Caco-2 (cell line): ENCODE data around the gene PRSS53. TPM values are rescaled to one million over a fixed set of nuclear protein-coding genes. Genes with fewer than 3 reads are reported as not detected.

ENCODE experiments used
- BruUV-seq: library from RNA; stranded (reverse); fragments of 400-500 nt; replicated peaks from 2 replicates; lab custom pipeline; 2021; lab: Mats Ljungman, UMichigan
- CTCF ChIA-PET: fragments of 300-600 bp; sonication (Branson Sonifier 250); formaldehyde crosslinking; loops from one replicate; lab custom pipeline; 2022; ENCODE audit warnings: antibody characterized with exemption; lab: Charles Lee
- POLR2A ChIA-PET: fragments of 300-600 bp; sonication (Branson Sonifier 250); formaldehyde crosslinking; loops from one replicate; lab custom pipeline; 2022; ENCODE audit warnings: antibody characterized with exemption; lab: Charles Lee
- DNase-seq, 2 experiments: peaks; one replicate each; pipeline versions ENCODE4 v3.0.0 to v3.0.0-alpha.2; 2020 to 2022
- H3K27me3 ChIP-seq: replicated peaks from 2 replicates; pipeline ENCODE4 v1.6.0; 2011; ENCODE audit warnings: low read length; ENCODE audit not compliant: control insufficient read depth, insufficient read depth
- H3K36me3 ChIP-seq: 2 replicates; pipeline ENCODE4 v1.5.1; 2011; ENCODE audit warnings: low read length; ENCODE audit not compliant: control insufficient read depth, insufficient read depth
- H3K4me1 ChIP-seq: fragments of 250-450 bp; sonication (Bioruptor Pico); 2 replicates; pipeline ENCODE4 v1.5.1; 2020; ENCODE audit warnings: mild to moderate bottlenecking
- H3K4me3 ChIP-seq: 2 replicates; pipeline ENCODE4 v1.5.1; 2011; ENCODE audit warnings: low read depth, mild to moderate bottlenecking, control low read depth, low read length
- H3K9me3 ChIP-seq: fragments of 250-450 bp; sonication (Bioruptor Pico); 2 replicates; pipeline ENCODE4 v1.5.1; 2020; ENCODE audit warnings: mild to moderate bottlenecking, moderate library complexity
- H3K27ac Mint-ChIP-seq: one replicate; pipeline ENCODE4 v1.8.0; 2022; ENCODE audit warnings: mixed read lengths; ENCODE audit not compliant: unreplicated experiment
- H3K27me3 Mint-ChIP-seq: one replicate; pipeline ENCODE4 v1.8.0; 2022; ENCODE audit warnings: mixed read lengths; ENCODE audit not compliant: insufficient read depth, unreplicated experiment
- H3K36me3 Mint-ChIP-seq: one replicate; pipeline ENCODE4 v1.8.0; 2022; ENCODE audit warnings: mild to moderate bottlenecking, mixed read lengths; ENCODE audit not compliant: insufficient read depth, unreplicated experiment
- H3K4me1 Mint-ChIP-seq: one replicate; pipeline ENCODE4 v1.8.0; 2022; ENCODE audit warnings: low read depth, mixed read lengths; ENCODE audit not compliant: unreplicated experiment
- H3K4me3 Mint-ChIP-seq: one replicate; pipeline ENCODE4 v1.8.0; 2022; ENCODE audit warnings: mild to moderate bottlenecking, moderate library complexity, mixed read lengths; ENCODE audit not compliant: unreplicated experiment
- H3K9me3 Mint-ChIP-seq: one replicate; pipeline ENCODE4 v1.8.0; 2022; ENCODE audit warnings: mixed read lengths; ENCODE audit not compliant: unreplicated experiment
- intact Hi-C: fragments of 100-400 bp; cut with micrococcal nuclease; formaldehyde crosslinking; loops from one replicate; pipeline ENCODE4 v1.10.0; 2022; ENCODE audit not compliant: unreplicated experiment
- total RNA-seq: library from RNA; stranded (reverse); gene quantifications from 2 replicates; pipeline ENCODE4 v1.2.3, GENCODE V29; 2022
- TF ChIP-seq, protein P1 (sequence below), 2 experiments: fragments of 200-600 bp in 1 of 2; IDR thresholded peaks; 1 replicate in 1 of 2; 2 replicates in 1 of 2; pipeline versions ENCODE4 v1.5.1 to v1.8.0; 2011 to 2022; ENCODE audit warnings: antibody characterized with exemption in 1 of 2, control low read depth in 1 of 2, inconsistent platforms in 1 of 2, low read depth in 1 of 2, low read length in 1 of 2, mild to moderate bottlenecking in 1 of 2, moderate library complexity in 1 of 2; ENCODE audit not compliant: insufficient read depth in 1 of 2, severe bottlenecking in 1 of 2, unreplicated experiment in 1 of 2

PRSS53 gene
- total RNA-seq, 1 experiment from 2014 or later, result 1.8 TPM

DNA sequence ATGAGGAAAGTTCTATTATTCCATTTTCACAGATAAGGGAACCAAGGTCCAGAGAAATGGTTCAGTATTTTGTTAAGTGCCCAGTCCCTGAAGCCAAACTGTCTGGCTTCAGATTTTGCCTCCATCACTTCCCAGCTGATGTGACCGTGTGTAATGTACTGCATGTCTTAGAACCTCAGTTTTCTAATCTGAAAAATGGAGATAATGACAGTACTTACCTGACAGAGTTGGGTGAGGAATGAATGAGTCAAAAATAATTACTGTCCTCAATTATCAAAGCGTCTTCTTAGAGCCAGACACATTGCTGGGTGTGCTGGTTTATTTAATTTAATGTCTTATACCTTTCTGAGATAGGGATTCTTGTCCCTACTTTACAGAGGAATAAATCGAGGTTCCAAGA lies 21.4 kb downstream of the PRSS53 start:
- intact Hi-C loops, result no loop called here
- no peak for DNase-seq
- no peaks in the 10 kb centered on the region for H3K36me3 ChIP-seq
- H3K27me3 Mint-ChIP-seq, result no peaks in the 10 kb centered on the region
- H3K27ac Mint-ChIP-seq, result no peak overlapping the region
- H3K4me1 ChIP-seq, result peaks cover 8% of the 10 kb centered on the region; the same call in 1 of the 2 replicates
- no peaks in the 10 kb centered on the region for H3K9me3 Mint-ChIP-seq
- H3K9me3 ChIP-seq, result no peaks in the 10 kb centered on the region
- H3K36me3 Mint-ChIP-seq, result peaks cover 24% of the 10 kb centered on the region
- TF ChIP-seq, protein P1, sequence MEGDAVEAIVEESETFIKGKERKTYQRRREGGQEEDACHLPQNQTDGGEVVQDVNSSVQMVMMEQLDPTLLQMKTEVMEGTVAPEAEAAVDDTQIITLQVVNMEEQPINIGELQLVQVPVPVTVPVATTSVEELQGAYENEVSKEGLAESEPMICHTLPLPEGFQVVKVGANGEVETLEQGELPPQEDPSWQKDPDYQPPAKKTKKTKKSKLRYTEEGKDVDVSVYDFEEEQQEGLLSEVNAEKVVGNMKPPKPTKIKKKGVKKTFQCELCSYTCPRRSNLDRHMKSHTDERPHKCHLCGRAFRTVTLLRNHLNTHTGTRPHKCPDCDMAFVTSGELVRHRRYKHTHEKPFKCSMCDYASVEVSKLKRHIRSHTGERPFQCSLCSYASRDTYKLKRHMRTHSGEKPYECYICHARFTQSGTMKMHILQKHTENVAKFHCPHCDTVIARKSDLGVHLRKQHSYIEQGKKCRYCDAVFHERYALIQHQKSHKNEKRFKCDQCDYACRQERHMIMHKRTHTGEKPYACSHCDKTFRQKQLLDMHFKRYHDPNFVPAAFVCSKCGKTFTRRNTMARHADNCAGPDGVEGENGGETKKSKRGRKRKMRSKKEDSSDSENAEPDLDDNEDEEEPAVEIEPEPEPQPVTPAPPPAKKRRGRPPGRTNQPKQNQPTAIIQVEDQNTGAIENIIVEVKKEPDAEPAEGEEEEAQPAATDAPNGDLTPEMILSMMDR (IDR thresholded peaks at IDR 0.05; ENCODE audit: insufficient read depth in 1 of 2, low read depth in 1 of 2, low read length in 1 of 2, severe bottlenecking in 1 of 2, unreplicated experiment in 1 of 2), result no peak
- no peak overlapping the region for H3K4me3 ChIP-seq
- no peaks in the 10 kb centered on the region for H3K4me1 Mint-ChIP-seq
- ChIA-PET POLR2A (no interaction called here), CTCF (no interaction called here)
- no TSS peak for BruUV-seq
- H3K27me3 ChIP-seq, result no peaks in the 10 kb centered on the region
- H3K4me3 Mint-ChIP-seq, result no peak overlapping the region

DNA sequence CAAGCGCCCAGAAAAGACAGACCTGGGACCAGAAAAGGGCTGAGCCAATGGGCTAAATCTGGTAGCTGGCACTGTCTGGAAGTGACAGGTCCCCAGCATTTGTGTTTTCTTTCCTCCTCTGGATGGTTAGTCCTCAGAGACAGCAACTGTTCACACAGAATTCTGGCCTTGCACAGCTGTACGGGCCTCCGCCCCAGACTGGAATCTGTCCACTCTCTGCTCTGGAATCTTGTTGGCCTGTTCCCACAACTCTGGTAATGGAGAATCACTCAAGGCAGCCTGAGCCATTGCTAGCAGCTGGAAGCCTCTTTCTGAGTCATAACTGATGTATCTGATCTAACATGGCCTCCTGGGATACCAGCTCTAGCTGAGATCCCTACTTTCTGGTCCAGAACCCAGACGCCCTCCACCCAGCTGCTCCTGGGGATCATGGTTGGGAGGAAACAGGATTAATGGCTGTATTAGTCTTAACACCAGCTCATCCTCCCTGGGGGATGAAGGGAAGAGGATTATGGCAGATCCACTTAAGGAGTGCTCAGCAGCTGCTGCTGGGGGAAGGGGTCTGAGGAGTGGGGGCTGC lies 23.8 kb downstream of the PRSS53 start:
- ChIA-PET POLR2A (interaction anchor here (0.6 kb wide), 1 partner anchor 71 kb away, joined by 4 read pairs; no protein-coding TSS in a partner anchor), CTCF (no interaction called here)
- Histone ChIP-seq H3K27me3 (no peaks in the 10 kb centered on the region), H3K9me3 (no peaks in the 10 kb centered on the region), H3K36me3 (no peaks in the 10 kb centered on the region), H3K4me1 (no peaks in the 10 kb centered on the region), H3K4me3 (no peak overlapping the region)
- no peaks in the 10 kb centered on the region for H3K27me3 Mint-ChIP-seq
- intact Hi-C loops, result no loop called here
- H3K36me3 Mint-ChIP-seq, result peaks cover 31% of the 10 kb centered on the region
- H3K4me3 Mint-ChIP-seq, result no peak overlapping the region
- H3K9me3 Mint-ChIP-seq, result no peaks in the 10 kb centered on the region
- DNase-seq, result no peak
- TF ChIP-seq, protein P1 (IDR thresholded peaks at IDR 0.05; ENCODE audit: insufficient read depth in 1 of 2, low read depth in 1 of 2, low read length in 1 of 2, severe bottlenecking in 1 of 2, unreplicated experiment in 1 of 2), result no peak
- BruUV-seq, result no TSS peak
- no peak overlapping the region for H3K27ac Mint-ChIP-seq
- no peaks in the 10 kb centered on the region for H3K4me1 Mint-ChIP-seq

DNA sequence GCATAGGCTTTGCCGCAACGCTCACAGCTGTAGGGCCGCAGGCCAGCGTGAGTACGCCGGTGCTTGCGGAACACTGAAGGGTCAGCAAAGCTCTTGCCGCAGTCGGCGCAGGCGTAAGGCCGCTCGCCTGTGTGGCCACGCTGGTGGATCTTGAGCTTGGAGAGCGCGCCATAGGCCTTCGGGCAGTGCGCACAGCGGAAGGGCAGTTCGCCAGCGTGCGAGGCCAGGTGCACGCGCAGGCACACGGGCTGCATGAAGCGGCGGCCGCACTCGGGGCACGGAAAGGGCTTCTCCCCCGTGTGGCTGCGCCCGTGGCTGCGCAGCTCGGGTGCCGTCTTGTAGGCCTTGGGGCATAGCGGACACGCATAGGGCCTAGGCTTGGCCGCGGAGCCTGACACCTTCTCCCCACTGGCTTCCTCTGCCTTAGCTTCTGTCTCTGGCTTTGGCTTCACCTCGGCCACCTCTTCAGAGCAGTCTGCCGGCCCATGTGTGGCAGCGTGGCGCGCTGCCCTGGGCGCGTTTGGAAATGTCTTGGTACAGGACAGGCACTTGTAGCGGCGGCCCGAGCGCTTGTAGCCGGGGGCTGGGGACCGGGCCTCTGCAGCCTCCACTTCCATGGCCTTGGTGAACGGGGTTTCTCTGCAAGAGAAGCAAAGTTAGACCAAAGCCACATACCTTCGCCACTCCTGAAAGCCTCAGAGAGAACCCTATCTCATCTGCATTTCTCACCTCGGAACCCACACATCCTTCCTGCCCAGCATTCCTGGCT lies 24.7 kb downstream of the PRSS53 start:
- DNase-seq, result no peak
- TF ChIP-seq, protein P1 (IDR thresholded peaks at IDR 0.05; ENCODE audit: insufficient read depth in 1 of 2, low read depth in 1 of 2, low read length in 1 of 2, severe bottlenecking in 1 of 2, unreplicated experiment in 1 of 2), result no peak
- Histone ChIP-seq H3K4me3 (no peak overlapping the region), H3K4me1 (no peaks in the 10 kb centered on the region), H3K27me3 (no peaks in the 10 kb centered on the region), H3K36me3 (no peaks in the 10 kb centered on the region), H3K9me3 (no peaks in the 10 kb centered on the region)
- CTCF ChIA-PET, result no interaction called here
- no peaks in the 10 kb centered on the region for H3K27me3 Mint-ChIP-seq
- H3K4me1 Mint-ChIP-seq, result no peaks in the 10 kb centered on the region
- no peak overlapping the region for H3K27ac Mint-ChIP-seq
- H3K9me3 Mint-ChIP-seq, result no peaks in the 10 kb centered on the region
- peaks cover 31% of the 10 kb centered on the region for H3K36me3 Mint-ChIP-seq
- POLR2A ChIA-PET, result no interaction called here
- no TSS peak for BruUV-seq
- intact Hi-C loops, result no loop called here
- H3K4me3 Mint-ChIP-seq, result no peak overlapping the region
